SJSA1 (cell line): Measurements from ENCODE around the gene TCF7. TPM values are rescaled to one million over a fixed set of nuclear protein-coding genes. Genes with fewer than 3 reads are reported as not detected.
A peak's percentile ranks its signal among the peaks of the same experiment; 100 is the strongest.

Experiments used
- DNase-seq, 2 experiments: peaks; one replicate each; pipeline ENCODE4 v3.0.0-alpha.2; 2015 to 2020; ENCODE audit warnings: low spot score in 2 of 2, low read depth in 1 of 2
- H3K27ac ChIP-seq: fragments of 250-450 bp; sonication (Bioruptor Pico); 2 replicates; pipeline ENCODE4 v1.5.1; 2020; ENCODE audit warnings: mild to moderate bottlenecking, moderate library complexity
- H3K27me3 ChIP-seq: fragments of 250-450 bp; sonication (Bioruptor Pico); replicated peaks from 2 replicates; pipeline ENCODE4 v1.5.1; 2020; ENCODE audit warnings: mild to moderate bottlenecking, moderate library complexity
- H3K36me3 ChIP-seq: fragments of 250-450 bp; sonication (Bioruptor Pico); 2 replicates; pipeline ENCODE4 v1.5.1; 2020; ENCODE audit warnings: mild to moderate bottlenecking
- H3K4me1 ChIP-seq: fragments of 250-450 bp; sonication (Bioruptor Pico); replicated peaks from 2 replicates; pipeline ENCODE4 v1.6.1; 2021; ENCODE audit warnings: mild to moderate bottlenecking
- H3K4me3 ChIP-seq: fragments of 250-450 bp; sonication (Bioruptor Pico); 2 replicates; pipeline ENCODE4 v1.5.1; 2020; ENCODE audit warnings: mild to moderate bottlenecking
- H3K9me3 ChIP-seq: fragments of 250-450 bp; sonication (Bioruptor Pico); replicated peaks from 2 replicates; pipeline ENCODE4 v1.5.1; 2020; ENCODE audit warnings: mild to moderate bottlenecking
- total RNA-seq: library from RNA; depleted of rRNA; stranded (reverse); fragments of >200 nt; shearing (Covaris generic); gene quantifications from 2 replicates; pipeline ENCODE4 v1.2.3, GENCODE V29; 2014

TCF7 gene
- total RNA-seq, 1 experiment from 2014 or later = 33.5 TPM

GRCh38 chr5:134112726-134113362 is 1.6 kb upstream of the TCF7 start:
- no peak overlapping the region; the same call in 1 of the 2 replicates for H3K27ac ChIP-seq
- H3K4me3 ChIP-seq = no peak overlapping the region
- DNase-seq = no peak
- no peaks in the 10 kb centered on the region for H3K9me3 ChIP-seq
- H3K36me3 ChIP-seq = peaks cover 26% of the 10 kb centered on the region
- peaks cover 48% of the 10 kb centered on the region for H3K4me1 ChIP-seq
- H3K27me3 ChIP-seq = no peaks in the 10 kb centered on the region

GRCh38 chr5:134113363-134113889 is 1.1 kb upstream of the TCF7 start:
- Histone ChIP-seq H3K4me1 (peaks cover 48% of the 10 kb centered on the region), H3K4me3 (no peak overlapping the region), H3K27me3 (no peaks in the 10 kb centered on the region), H3K27ac (no peak overlapping the region), H3K9me3 (no peaks in the 10 kb centered on the region), H3K36me3 (peaks cover 32% of the 10 kb centered on the region)
- DNase-seq = no peak

- Histone ChIP-seq H3K9me3 (no peaks in the 10 kb centered on the region), H3K27ac (no peak overlapping the region), H3K36me3 (peaks cover 49% of the 10 kb centered on the region), H3K4me3 (peak overlapping the region; percentile 68), H3K27me3 (no peaks in the 10 kb centered on the region), H3K4me1 (peaks cover 48% of the 10 kb centered on the region)
- peak; percentile 58 to 69 for DNase-seq
Observed at GRCh38 chr5:134114886-134115805, 665 bp downstream of the TCF7 start.

GRCh38 chr5:134115806-134116175 is 1.3 kb downstream of the TCF7 start:
- peaks cover 56% of the 10 kb centered on the region for H3K36me3 ChIP-seq
- peak overlapping the region; percentile 68 for H3K4me3 ChIP-seq
- no peak overlapping the region for H3K27ac ChIP-seq
- H3K9me3 ChIP-seq = no peaks in the 10 kb centered on the region
- no peak for DNase-seq
- H3K4me1 ChIP-seq = peaks cover 47% of the 10 kb centered on the region
- H3K27me3 ChIP-seq = no peaks in the 10 kb centered on the region

GRCh38 chr5:134116286-134116685 is 1.8 kb downstream of the TCF7 start:
- peak overlapping the region; percentile 68 for H3K4me3 ChIP-seq
- H3K36me3 ChIP-seq = peaks cover 59% of the 10 kb centered on the region
- H3K27me3 ChIP-seq = no peaks in the 10 kb centered on the region
- no peak for DNase-seq
- no peaks in the 10 kb centered on the region for H3K9me3 ChIP-seq
- no peak overlapping the region for H3K27ac ChIP-seq
- H3K4me1 ChIP-seq = peaks cover 42% of the 10 kb centered on the region

- Histone ChIP-seq H3K36me3 (peaks cover 65% of the 10 kb centered on the region), H3K27me3 (no peaks in the 10 kb centered on the region), H3K9me3 (no peaks in the 10 kb centered on the region), H3K27ac (no peak overlapping the region), H3K4me3 (no peak overlapping the region), H3K4me1 (peaks cover 34% of the 10 kb centered on the region)
- DNase-seq = no peak
Observed at GRCh38 chr5:134116789-134117761, 2.6 kb downstream of the TCF7 start.

GRCh38 chr5:134118212-134118835 is 3.8 kb downstream of the TCF7 start:
- H3K36me3 ChIP-seq = peaks cover 77% of the 10 kb centered on the region
- no peaks in the 10 kb centered on the region for H3K27me3 ChIP-seq
- H3K9me3 ChIP-seq = no peaks in the 10 kb centered on the region
- H3K4me3 ChIP-seq = no peak overlapping the region
- peaks cover 35% of the 10 kb centered on the region for H3K4me1 ChIP-seq
- H3K27ac ChIP-seq = no peak overlapping the region
- no peak for DNase-seq

GRCh38 chr5:134119720-134120119 is 5.2 kb downstream of the TCF7 start:
- Histone ChIP-seq H3K4me3 (no peak overlapping the region), H3K27ac (no peak overlapping the region), H3K36me3 (peaks cover 85% of the 10 kb centered on the region), H3K27me3 (no peaks in the 10 kb centered on the region), H3K9me3 (no peaks in the 10 kb centered on the region), H3K4me1 (peaks cover 40% of the 10 kb centered on the region)
- no peak for DNase-seq

- H3K27me3 ChIP-seq = no peaks in the 10 kb centered on the region
- no peak overlapping the region for H3K4me3 ChIP-seq
- H3K4me1 ChIP-seq = peaks cover 44% of the 10 kb centered on the region
- no peak overlapping the region for H3K27ac ChIP-seq
- H3K36me3 ChIP-seq = peaks cover 84% of the 10 kb centered on the region
- DNase-seq = no peak
- no peaks in the 10 kb centered on the region for H3K9me3 ChIP-seq
Observed at GRCh38 chr5:134120386-134121138, 6.1 kb downstream of the TCF7 start.

- DNase-seq = no peak
- peaks cover 52% of the 10 kb centered on the region for H3K4me1 ChIP-seq
- peaks cover 79% of the 10 kb centered on the region for H3K36me3 ChIP-seq
- no peak overlapping the region for H3K4me3 ChIP-seq
- H3K9me3 ChIP-seq = no peaks in the 10 kb centered on the region
- H3K27me3 ChIP-seq = no peaks in the 10 kb centered on the region
- H3K27ac ChIP-seq = no peak overlapping the region
Observed at GRCh38 chr5:134122530-134122929, 8.0 kb downstream of the TCF7 start.

GRCh38 chr5:134123360-134123759 is 8.9 kb downstream of the TCF7 start:
- no peak for DNase-seq
- no peaks in the 10 kb centered on the region for H3K27me3 ChIP-seq
- peak overlapping the region; percentile 75 for H3K27ac ChIP-seq
- peaks cover 60% of the 10 kb centered on the region for H3K4me1 ChIP-seq
- H3K9me3 ChIP-seq = no peaks in the 10 kb centered on the region
- no peak overlapping the region for H3K4me3 ChIP-seq
- peaks cover 79% of the 10 kb centered on the region for H3K36me3 ChIP-seq

- H3K4me1 ChIP-seq = peaks cover 61% of the 10 kb centered on the region
- peaks cover 79% of the 10 kb centered on the region for H3K36me3 ChIP-seq
- DNase-seq = peak in 1 of 2 experiments; percentile 94
- H3K4me3 ChIP-seq = no peak overlapping the region
- peak overlapping the region; percentile 75 for H3K27ac ChIP-seq
- no peaks in the 10 kb centered on the region for H3K27me3 ChIP-seq
- no peaks in the 10 kb centered on the region for H3K9me3 ChIP-seq
Observed at GRCh38 chr5:134124289-134125038, 10.0 kb downstream of the TCF7 start.
